Measurements from ENCODE around the gene ANKRD44. TPM values are rescaled to one million over a fixed set of nuclear protein-coding genes. Genes with fewer than 3 reads are reported as not detected.

ANKRD44 gene
- total RNA-seq, 1 experiment from 2014 or later = not detected

GRCh38 chr2:197268786-197269584, 41.6 kb downstream of the ANKRD44 start:
- DNase-seq (ENCODE audit: low spot score) = no peak
- in situ Hi-C loops (cut with HindIII; ENCODE audit: low sequenced_read_pairs) = no loop called here

GRCh38 chr2:197266477-197266876, 44.1 kb downstream of the ANKRD44 start:
- DNase-seq (ENCODE audit: low spot score) = no peak
- in situ Hi-C loops (cut with HindIII; ENCODE audit: low sequenced_read_pairs) = no loop called here

GRCh38 chr2:197265924-197266323, 44.7 kb downstream of the ANKRD44 start:
- in situ Hi-C loops (cut with HindIII; ENCODE audit: low sequenced_read_pairs) = no loop called here
- DNase-seq (ENCODE audit: low spot score) = no peak

GRCh38 chr2:197265036-197265435, 45.5 kb downstream of the ANKRD44 start:
- in situ Hi-C loops (cut with HindIII; ENCODE audit: low sequenced_read_pairs) = no loop called here
- DNase-seq (ENCODE audit: low spot score) = no peak

GRCh38 chr2:197264332-197264731, 46.2 kb downstream of the ANKRD44 start:
- no peak for DNase-seq (ENCODE audit: low spot score)
- in situ Hi-C loops (cut with HindIII; ENCODE audit: low sequenced_read_pairs) = no loop called here

GRCh38 chr2:197263077-197263476, 47.5 kb downstream of the ANKRD44 start:
- in situ Hi-C loops (cut with HindIII; ENCODE audit: low sequenced_read_pairs) = no loop called here
- DNase-seq (ENCODE audit: low spot score) = no peak

- no peak for DNase-seq (ENCODE audit: low spot score)
- in situ Hi-C loops (cut with HindIII; ENCODE audit: low sequenced_read_pairs) = no loop called here
Observed at GRCh38 chr2:197261808-197262226, 48.8 kb downstream of the ANKRD44 start.

GRCh38 chr2:197259470-197259999, 51.0 kb downstream of the ANKRD44 start:
- no peak for DNase-seq (ENCODE audit: low spot score)
- in situ Hi-C loops (cut with HindIII; ENCODE audit: low sequenced_read_pairs) = no loop called here

- in situ Hi-C loops (cut with HindIII; ENCODE audit: low sequenced_read_pairs) = no loop called here
- DNase-seq (ENCODE audit: low spot score) = no peak
Observed at GRCh38 chr2:197258580-197258979, 52.0 kb downstream of the ANKRD44 start.

GRCh38 chr2:197256547-197257170, 53.9 kb downstream of the ANKRD44 start:
- no peak for DNase-seq (ENCODE audit: low spot score)
- in situ Hi-C loops (cut with HindIII; ENCODE audit: low sequenced_read_pairs) = no loop called here

- in situ Hi-C loops (cut with HindIII; ENCODE audit: low sequenced_read_pairs) = no loop called here
Observed at GRCh38 chr2:197256021-197256420, 54.6 kb downstream of the ANKRD44 start.

GRCh38 chr2:197255543-197255942, 55.0 kb downstream of the ANKRD44 start:
- in situ Hi-C loops (cut with HindIII; ENCODE audit: low sequenced_read_pairs) = no loop called here

More at GRCh38 chr2:197256021-197256420, 54.6 kb downstream of the ANKRD44 start:
- DNase-seq (ENCODE audit: low spot score) = no peak

GRCh38 chr2:197254776-197255530, 55.6 kb downstream of the ANKRD44 start:
- in situ Hi-C loops (cut with HindIII; ENCODE audit: low sequenced_read_pairs) = no loop called here

More at GRCh38 chr2:197255543-197255942, 55.0 kb downstream of the ANKRD44 start:
- peak; percentile 27 for DNase-seq (ENCODE audit: low spot score)

GRCh38 chr2:197251576-197251975, 59.0 kb downstream of the ANKRD44 start:
- in situ Hi-C loops (cut with HindIII; ENCODE audit: low sequenced_read_pairs) = no loop called here
- DNase-seq (ENCODE audit: low spot score) = no peak

More at GRCh38 chr2:197254776-197255530, 55.6 kb downstream of the ANKRD44 start:
- no peak for DNase-seq (ENCODE audit: low spot score)

GRCh38 chr2:197251163-197251562, 59.4 kb downstream of the ANKRD44 start:
- in situ Hi-C loops (cut with HindIII; ENCODE audit: low sequenced_read_pairs) = no loop called here
- no peak for DNase-seq (ENCODE audit: low spot score)

- no peak for DNase-seq (ENCODE audit: low spot score)
- in situ Hi-C loops (cut with HindIII; ENCODE audit: low sequenced_read_pairs) = no loop called here
Observed at GRCh38 chr2:197250084-197250397, 60.5 kb downstream of the ANKRD44 start.

- DNase-seq (ENCODE audit: low spot score) = no peak
- in situ Hi-C loops (cut with HindIII; ENCODE audit: low sequenced_read_pairs) = no loop called here
Observed at GRCh38 chr2:197249381-197250083, 61.0 kb downstream of the ANKRD44 start.

- in situ Hi-C loops (cut with HindIII; ENCODE audit: low sequenced_read_pairs) = no loop called here
Observed at GRCh38 chr2:197248623-197249022, 62.0 kb downstream of the ANKRD44 start.

GRCh38 chr2:197248001-197248401, 62.6 kb downstream of the ANKRD44 start:
- in situ Hi-C loops (cut with HindIII; ENCODE audit: low sequenced_read_pairs) = no loop called here
- no peak for DNase-seq (ENCODE audit: low spot score)

More at GRCh38 chr2:197248623-197249022, 62.0 kb downstream of the ANKRD44 start:
- DNase-seq (ENCODE audit: low spot score) = no peak
